ENCODE data around the gene HLX.

HLX gene

DNA sequence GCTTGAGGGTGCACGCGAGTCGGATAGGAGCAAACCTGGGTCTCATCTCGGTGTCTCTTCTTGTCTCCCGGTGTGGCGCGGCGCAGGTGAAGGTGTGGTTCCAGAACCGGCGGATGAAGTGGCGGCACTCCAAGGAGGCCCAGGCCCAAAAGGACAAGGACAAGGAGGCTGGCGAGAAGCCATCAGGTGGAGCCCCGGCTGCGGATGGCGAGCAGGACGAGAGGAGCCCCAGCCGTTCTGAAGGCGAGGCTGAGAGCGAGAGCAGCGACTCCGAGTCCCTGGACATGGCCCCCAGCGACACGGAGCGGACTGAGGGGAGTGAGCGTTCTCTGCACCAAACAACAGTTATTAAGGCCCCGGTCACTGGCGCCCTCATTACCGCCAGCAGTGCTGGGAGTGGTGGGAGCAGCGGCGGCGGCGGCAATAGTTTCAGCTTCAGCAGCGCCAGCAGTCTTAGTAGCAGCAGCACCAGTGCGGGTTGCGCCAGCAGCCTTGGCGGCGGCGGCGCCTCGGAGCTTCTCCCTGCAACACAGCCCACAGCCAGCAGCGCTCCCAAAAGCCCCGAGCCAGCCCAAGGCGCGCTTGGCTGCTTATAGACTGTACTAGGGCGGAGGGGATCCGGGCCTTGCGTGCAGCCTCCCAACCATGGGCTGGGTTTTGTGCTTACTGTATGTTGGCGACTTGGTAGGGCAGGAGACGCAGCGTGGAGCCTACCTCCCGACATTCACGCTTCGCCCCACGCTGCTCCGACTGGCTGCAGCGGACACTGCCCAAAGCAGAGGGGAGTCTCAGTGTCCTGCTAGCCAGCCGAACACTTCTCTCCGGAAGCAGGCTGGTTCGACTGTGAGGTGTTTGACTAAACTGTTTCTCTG is 5.1 kb downstream of the HLX start:
- DNase-seq, result no peak

DNA sequence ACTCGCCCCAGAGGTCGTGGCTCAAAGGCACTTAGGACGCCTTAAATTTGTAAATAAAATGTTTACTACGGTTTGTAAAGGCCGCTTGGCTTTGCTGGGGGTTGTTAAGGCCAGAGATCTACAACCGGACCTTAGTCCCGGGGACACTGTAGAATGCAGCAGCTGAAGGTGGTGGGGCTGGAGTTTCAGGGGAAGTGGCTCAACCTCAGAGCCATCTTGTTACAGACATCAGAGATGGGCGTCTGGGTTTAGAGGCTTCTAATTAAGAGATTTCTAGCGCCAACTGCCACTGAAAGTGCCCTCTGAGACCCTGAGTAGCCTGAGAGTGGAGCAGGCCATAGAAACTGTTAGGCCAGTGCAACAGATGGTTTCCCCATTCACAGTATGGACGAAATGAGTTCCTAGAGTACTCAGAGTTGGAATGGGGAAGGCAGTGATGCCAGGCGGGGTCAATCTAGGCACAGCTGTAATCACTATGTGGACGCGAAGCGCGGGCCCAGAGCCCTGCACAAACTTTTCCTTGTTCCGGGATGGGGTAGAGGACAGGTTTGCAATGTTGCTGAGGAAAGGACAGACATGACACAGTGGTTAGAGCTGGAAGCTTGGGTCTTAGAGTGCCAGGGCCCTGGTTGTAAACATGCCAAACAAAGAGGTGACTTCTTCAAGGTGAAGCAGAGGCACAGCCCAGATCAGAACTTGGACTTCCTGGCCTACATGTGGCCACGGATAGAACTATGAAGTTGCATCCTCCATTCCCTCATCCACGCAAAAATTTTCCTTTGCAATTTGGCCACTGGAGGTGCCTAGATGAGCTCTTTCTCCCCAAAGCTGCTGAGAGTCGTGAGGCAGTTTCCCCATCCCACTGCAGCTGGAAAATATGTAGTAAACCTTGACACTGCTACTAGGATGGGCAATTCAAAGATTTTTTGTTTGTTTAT is 6.0 kb downstream of the HLX start:
- no peak for DNase-seq

DNA sequence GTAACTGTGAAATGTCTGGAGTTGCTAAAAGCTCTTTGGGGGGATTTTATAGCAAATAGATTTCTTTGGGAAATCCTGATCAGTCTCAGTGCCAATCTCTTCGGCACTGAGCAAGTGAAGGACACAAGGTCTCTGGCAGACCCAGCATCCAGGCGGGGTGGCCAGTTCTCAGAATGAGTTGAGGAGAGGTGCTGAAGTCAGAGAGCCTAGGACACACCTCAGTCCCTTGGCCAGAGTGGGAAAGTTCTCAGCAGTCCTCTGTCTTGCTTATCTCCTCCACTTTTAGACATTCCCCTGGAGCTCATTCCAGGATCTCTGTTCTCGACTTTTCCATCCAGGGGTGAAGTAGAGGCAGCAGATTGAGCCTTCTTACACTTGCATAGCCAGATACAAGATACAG is 6.7 kb downstream of the HLX start:
- DNase-seq, result no peak

DNA sequence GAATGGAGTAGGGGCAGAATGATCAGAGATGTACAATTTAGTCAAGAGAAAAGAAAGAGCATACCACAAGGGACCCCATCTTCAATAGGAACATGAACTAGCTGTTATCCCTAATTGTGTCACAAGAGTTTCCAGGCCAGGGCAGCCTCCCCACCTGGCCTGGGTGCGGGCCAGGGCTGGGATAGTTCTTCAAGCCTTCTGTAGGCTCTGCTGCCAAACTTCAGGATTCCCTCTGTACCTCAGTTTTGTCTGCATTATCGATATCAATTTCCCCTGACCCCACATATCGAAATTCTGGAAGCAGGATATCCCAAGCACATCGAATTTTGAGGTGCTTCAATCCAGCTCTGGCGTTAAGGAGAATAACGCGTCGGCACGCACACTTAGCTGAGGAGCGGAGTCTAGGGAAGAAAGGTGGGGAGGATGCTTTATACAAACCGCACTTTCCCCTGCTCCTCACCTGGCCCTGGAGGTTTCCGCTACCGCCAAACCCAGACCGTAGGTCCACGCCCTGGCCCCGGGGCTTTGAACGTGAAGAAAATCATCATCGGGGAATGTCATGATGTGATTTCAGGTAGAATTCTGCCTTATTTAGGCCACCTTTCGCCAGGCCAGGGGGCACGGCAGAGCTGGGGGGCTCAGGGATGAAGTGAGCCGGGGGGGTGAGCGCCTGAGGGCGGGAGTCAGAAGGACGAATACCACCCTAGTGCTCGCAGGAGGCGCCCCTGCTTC is 7.4 kb downstream of the HLX start:
- no peak for DNase-seq

DNA sequence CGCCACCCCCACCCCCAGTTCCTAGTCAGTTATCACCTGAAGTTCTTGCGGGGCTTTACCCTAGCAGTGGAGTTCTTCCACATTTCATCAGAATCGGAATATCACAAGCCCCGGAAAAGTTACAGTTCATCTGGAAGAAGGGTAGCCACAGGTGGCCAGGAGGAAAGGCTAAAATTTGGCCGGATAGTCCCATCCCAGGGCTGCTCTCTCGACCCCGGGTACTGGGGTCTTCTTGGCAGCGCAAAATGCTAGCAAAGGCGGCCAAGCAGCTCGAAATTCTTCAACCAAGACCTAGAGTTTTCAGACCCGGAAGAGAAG is 7.9 kb downstream of the HLX start:
- no peak for DNase-seq

DNA sequence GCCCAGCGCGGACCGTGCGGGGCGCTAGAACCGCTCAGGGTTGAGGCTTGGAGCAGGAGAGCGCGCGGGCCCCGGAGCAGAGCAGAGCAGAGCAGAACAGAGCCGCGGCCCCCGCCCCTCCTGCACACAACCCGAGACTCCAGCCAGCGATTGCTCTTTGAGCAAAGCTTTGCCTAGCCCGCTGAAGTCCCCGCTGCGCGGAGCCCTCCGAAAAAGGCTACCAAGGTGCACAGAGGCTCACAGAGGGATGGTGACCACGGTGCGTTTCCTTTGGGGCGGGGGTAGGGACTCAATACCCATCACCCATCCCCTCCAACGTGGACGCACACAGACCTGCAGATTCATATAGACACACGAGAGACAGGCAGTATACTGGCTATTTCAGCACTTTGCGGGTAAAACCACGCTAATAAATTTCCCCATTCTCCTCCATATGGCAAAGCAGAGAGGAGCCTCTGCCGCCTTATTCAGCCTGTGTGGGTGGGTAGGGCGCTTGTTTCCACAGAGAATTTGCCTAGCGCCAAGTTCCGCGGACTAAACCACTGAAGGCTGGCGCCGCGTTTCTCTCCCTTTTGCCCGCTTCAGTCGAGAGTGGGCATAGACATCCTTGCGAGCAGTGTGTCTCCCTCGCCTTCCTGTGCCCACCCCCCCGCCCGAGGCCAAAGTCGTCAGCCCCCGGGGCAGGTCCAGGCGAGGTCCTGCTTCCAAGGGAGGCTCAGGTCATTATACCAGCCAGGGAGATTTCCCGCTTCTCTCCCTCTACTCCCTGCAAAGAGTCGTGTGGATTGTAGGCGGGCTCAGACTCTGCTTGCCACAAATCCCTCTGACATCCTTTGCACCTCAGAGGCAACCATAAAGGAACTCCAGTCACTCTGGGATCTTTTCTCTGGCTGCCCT is 8.5 kb downstream of the HLX start:
- no peak for DNase-seq

DNA sequence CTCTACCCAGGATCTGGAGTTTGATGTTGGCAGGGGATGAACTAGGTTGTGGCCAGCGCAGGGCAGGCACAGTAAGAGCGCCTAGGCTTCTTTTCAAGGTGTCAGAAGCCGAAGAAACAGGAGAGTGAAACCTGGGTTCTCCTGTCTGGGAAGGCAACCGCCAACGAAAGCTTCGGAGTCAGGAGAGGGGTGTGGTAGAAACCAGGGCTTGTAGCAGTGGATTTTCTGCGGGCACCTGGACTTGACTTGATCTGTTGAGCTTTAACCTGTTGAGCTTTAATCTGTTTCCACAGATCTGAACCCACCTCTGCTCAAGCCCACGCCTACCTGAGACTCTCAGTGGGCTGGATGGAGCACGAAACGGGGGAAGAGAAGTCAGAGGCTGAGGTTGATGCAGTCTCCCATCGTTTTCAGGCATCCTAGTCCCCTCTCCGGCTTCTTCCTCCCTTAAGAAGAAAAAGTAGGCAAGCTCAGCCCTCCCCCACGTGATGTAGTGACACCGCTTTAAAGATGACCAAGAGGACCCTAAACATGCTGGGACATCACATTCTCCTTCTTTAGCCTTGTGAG is 9.3 kb downstream of the HLX start:
- no peak for DNase-seq

DNA sequence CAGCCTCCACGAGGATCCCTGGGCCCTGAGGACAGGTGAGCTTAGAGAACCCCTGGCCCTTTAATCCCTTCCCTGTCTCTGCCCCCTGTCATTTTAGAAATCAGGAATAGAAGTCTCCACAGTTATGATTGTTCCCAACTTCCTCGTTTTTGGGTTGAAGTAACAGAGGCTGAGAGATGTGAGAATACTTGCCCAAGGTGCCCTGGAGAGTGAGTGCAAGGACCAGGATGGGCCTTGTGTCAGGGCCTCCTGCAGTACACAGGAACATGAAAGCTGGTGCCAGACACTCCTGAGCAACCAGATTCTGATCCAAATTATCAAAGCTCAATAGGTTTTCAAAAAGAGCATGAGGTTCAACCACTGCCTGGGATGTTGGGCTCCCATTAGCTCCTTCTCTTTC is 10.1 kb downstream of the HLX start:
- no peak for DNase-seq

DNA sequence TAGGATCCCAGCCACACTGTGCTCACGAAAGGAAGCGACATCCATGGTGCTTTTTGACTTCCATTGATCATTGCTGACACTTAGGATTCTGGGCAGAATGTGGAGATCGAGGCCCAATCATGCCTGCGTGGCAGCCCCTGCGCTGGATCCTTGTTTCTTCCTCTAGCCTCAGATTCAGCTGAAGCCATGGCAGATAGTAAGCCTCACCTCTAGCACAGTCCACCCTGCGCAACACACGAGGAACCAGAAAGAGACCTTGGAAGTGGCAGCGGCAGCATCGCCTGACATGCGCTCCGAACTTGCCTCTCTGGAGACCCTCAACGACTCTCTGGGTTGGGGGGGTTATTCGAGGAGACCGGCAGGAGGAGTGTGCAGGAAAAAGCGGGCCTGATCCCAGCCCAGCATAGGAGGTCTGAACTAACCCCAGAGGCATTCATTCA is 10.6 kb downstream of the HLX start:
- DNase-seq, result no peak

DNA sequence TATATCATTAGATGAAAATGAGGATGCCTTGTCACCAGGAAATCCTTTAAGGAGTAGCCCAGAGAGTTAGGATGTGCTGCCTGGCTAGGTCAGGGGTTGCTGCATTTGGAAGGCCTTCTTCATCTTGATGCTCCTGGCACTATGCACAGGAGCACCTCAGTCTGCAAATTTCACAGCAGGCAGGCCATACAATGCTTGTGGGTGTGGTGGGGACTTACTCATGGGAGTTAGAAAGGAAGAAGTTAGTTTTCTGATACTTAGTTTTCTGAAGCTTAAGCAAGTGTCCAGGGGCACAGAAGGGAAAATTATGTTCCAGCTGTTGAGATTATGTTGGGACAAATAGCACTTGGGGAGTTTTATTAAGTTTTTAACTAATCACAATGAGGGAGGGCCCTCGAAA is 11.4 kb downstream of the HLX start:
- DNase-seq, result no peak

DNA sequence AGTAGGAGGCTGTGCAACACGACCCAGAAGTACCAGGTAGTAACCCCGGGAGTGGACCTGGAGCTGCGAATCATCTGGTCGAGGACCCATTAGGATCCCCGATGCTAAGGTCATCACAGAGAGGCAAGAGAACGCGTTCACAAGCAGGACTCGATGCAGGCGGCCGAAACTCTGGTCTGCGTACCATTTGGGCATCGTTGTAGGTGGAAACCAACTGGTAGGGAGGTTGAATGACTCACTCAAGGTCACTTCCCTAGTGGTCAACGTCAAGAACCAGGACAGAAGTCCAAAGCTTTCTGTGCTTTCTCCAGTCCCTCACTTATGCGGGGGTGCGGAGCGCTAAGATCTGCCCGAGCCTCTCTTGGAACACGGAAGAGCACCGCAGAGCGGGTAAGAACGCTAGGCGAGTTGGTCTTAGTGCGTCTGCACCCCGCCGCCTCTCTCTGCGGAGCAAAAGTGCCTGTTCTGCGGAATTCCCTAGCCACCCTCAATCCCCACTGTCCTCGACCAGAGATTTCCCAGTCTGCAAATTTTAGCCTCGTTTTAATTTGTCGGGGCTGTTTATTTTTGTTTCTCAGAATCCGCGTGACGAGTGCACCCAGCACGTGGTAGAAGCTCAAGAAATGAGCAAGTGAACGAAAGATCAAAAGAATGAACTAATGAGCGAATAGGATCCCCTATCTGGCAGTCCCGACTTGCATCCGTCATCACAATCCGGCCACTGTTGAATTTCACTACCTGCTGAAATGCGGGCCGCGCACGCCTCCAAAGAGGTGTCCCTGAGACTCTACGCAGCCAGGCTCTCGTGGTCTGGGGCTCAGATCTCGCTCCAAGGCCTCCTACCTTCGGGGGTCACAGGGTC is 12.2 kb downstream of the HLX start:
- DNase-seq, result no peak

DNA sequence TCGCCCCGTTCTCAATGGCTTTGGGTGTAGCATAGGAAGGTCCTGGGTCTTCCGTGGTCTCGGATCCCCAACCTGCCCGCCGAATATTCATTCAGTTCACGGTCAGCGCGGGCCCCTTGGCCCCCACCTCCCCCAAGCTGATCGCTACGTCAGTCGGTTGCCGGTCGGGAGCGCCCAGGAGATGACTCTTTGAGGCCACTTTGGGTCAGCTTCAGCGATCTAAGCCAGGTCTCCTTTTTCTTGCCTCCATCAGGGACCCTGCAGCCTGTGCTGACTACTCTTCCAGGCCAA is 12.8 kb downstream of the HLX start:
- no peak for DNase-seq

DNA sequence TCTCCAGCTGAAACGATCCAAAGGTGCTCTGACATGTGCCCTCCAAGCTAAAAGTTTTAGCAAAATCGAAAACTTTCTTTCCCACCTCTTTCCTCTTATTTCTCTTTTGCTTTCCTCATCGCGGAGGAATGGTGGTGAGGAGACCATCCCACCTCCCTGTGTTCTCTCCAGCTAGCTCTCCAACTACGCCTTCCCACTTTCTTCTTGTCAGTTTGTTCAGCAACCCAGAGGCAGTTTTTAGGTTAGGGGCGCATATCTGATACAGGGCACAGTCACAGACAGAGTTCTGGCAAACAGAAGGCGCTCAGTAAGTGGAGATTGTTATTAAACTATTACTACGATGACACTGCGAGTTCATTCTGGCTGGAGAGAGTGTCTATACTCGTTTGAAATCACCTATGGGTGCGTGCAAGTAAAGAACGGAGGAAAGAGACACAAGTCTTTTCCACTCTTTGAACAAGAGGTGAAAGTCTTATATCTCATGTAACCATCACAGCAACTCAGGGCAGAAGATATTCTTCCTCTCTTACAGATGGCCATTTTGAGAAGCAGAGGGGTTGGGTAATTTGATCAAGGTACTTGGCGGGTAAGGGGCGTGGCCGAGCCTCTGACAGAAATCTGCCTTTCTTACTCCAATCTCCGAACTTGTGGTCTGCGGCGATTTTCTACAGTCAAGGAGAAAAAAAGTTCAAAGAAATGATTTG is 13.9 kb downstream of the HLX start:
- no peak for DNase-seq

DNA sequence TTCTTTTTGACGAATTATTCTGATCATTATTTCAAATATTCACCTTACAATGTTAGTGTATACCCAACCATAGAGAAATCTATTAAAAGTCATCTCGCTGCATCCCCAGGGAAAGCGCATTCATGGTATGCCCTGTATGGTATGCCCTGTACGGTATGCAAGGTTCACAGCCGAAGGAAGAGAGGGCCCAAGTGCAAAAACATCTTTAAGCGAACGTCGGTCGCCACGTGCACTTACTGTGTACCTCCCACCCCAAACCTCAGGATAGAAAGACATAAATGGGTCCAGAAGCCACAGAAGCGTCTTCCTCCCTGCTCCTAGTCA is 14.4 kb downstream of the HLX start:
- DNase-seq, result no peak

DNA sequence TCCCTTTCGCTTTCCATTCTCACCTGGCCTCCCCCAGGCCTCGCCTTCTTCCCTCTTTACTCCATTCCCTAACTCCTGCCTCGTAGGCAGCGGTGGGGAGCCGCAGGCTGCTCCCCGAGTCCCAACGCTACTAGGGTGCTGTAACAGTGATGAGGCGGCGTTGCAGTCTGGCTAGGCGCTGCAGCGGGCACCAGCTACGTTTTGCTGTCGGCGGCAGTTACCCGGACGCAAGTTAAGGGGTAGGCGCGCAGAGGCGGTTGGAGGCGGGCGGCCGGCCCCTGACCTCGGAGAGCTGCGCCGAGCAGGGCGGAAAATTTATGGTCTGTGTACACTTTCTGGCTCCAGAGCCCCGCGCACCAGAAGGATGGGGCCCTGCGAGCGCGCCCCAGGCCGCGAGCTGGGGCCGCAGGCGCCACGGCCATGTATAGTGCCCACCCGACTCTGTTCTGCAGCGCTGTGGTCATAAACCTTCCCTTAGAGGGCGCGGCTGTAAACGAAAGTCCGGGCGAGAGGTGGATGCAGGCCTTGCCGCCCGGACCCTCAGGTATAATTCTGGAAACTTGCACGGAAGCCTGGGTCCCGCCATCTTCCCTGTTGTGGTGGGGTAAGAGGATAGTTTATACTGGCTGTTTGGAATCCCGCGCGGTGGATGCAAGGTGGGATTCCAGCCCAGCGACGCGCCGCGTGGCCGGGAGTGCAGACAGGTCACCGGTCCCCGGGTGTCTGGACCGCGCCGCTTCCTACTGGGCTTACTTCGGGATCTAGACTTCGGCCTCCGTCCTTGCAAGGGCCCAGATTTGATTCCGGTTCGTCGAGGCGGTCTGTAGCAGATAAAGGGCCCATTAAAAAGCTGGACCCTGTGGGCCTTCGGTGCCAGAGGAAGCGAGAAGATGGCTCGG is 15.0 kb downstream of the HLX start:
- DNase-seq, result no peak

DNA sequence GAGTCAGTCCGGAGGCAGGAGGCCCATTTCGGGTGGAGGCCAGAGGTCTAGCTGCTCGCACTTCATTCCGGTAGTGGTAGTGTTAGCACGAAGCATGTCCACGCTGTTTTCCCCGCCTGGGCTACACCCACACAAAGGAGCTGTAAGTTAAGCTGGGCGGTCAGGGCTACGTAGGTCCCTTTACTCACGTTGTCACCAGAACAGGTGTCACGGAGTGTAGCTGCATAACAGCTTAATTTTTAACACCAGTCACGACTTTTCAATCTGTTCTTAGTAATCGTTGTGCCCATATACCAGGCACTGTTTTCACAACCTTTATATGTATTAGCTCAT is 15.6 kb downstream of the HLX start:
- no peak for DNase-seq

DNA sequence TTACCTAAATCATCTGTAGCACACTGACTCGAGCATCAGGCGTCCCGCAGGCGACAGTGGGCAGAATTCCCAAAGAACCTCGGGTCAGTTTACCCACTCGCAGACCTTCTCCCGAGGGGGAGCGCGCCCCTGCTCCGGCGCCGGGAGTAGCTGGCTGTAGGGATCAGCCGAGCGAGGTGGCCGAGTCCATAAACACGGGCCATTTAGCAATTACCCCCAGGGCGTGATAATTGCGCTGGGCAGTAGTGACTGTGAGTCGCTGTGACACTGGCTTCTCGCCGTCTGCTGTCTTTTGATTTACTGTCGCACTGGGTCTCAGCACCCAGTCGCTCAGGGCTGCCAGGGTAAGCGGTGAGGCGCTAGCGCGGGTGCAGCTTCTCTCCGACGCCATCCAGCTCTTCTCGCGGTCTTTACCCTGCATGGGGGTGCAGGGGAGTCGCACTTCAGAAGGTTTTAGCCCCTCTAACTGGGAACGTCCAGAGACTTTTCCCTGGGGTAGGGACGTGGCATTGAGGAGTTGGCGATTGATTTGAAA is 16.2 kb downstream of the HLX start:
- DNase-seq, result no peak

DNA sequence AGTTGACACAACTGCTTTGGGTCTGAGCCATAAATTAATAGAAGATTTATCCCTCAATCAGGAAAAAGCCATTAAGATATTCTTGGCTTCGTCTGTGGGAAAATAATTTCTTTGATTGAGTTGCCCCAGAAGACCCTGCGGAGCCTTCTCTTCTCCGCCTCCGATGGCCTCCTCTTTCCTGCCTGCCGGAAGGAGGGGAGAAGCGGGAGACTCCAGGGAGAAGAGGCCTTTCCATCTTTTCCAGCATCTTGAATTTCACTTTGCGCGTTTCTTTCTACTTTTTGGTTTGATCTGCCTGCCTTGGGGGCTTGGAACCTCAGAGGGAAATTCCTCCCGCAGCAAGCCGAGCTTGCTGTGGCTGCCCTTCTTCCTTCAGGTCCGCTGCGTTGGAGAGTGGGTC is 16.8 kb downstream of the HLX start:
- no peak for DNase-seq

DNA sequence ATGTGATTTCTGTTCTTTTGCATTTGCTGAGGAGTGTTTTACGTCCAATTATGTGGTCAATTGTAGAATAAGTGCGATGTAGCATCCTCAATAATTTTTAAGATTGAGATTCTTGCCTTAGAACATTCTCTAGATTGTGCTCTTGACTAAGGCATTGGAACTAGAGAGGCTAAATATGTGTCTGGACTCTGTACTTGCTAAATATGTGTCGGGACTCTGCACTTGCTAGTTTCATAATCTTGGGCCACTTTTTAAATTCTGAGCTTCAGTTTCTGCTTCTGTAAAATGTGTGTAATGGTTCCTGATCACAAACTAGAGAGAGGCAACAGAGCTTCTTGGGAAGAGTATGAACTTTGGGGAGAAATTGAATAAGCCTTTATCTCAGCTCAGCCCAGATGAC is 21.6 kb downstream of the HLX start:
- DNase-seq, result no peak

DNA sequence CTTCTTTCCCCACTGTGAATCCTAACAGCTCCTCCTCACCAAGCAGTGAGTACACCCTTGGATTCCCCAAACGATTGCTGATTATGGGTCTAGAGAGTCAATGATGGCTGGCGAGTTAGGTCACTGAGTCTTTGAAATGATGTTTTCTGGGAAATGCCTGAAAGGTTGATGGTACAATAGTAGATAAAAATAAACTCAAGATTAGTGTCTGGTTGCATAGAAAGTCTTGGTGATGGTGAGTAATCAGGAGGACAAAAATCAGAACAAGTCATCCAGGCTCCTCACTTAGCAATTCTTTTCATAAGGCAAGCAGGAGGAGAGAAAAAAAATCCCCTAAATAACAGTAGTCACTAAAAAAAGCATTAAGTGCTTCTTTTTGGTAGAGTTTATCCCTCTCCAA is 22.6 kb downstream of the HLX start:
- no peak for DNase-seq
